ENCODE measurements around the gene C2orf76. TPM values are rescaled to one million over a fixed set of nuclear protein-coding genes. Genes with fewer than 3 reads are reported as not detected.

The C2orf76 gene
- total RNA-seq, 1 donor from 2014 or later: not detected

- Histone ChIP-seq H3K9me3 (no peaks in the 10 kb centered on the region), H3K4me3 (no peak overlapping the region), H3K4me1 (no peaks in the 10 kb centered on the region), H3K27me3 (no peaks in the 10 kb centered on the region), H3K27ac (no peak overlapping the region), H3K36me3 (no peaks in the 10 kb centered on the region)
- TF ChIP-seq CTCF (IDR thresholded peaks at IDR 0.05): no peak
- intact Hi-C loops (cut with DNase I): no loop called here
- DNase-seq (ENCODE audit: low spot score in 2 of 2): no peak
Measured at GRCh38 chr2:119317554-119317953, 49.1 kb downstream of the C2orf76 start.

GRCh38 chr2:119316066-119316465, 50.6 kb downstream of the C2orf76 start:
- no peaks in the 10 kb centered on the region for H3K9me3 ChIP-seq
- H3K27me3 ChIP-seq: no peaks in the 10 kb centered on the region
- TF ChIP-seq CTCF (IDR thresholded peaks at IDR 0.05): no peak
- DNase-seq (ENCODE audit: low spot score in 2 of 2): no peak
- intact Hi-C loops (cut with DNase I): no loop called here
- no peak overlapping the region for H3K4me3 ChIP-seq
- H3K27ac ChIP-seq: no peak overlapping the region
- no peaks in the 10 kb centered on the region for H3K4me1 ChIP-seq
- no peaks in the 10 kb centered on the region for H3K36me3 ChIP-seq

GRCh38 chr2:119315241-119315925, 51.3 kb downstream of the C2orf76 start:
- no peak for TF ChIP-seq CTCF (IDR thresholded peaks at IDR 0.05)
- intact Hi-C loops (cut with DNase I): no loop called here
- H3K27me3 ChIP-seq: no peaks in the 10 kb centered on the region
- H3K4me1 ChIP-seq: no peaks in the 10 kb centered on the region
- H3K4me3 ChIP-seq: no peak overlapping the region
- no peak for DNase-seq (ENCODE audit: low spot score in 2 of 2)
- no peaks in the 10 kb centered on the region for H3K9me3 ChIP-seq
- no peaks in the 10 kb centered on the region for H3K36me3 ChIP-seq
- H3K27ac ChIP-seq: no peak overlapping the region

GRCh38 chr2:119311831-119312230, 54.8 kb downstream of the C2orf76 start:
- intact Hi-C loops (cut with DNase I): no loop called here
- no peak overlapping the region for H3K4me3 ChIP-seq
- no peaks in the 10 kb centered on the region for H3K27me3 ChIP-seq
- no peaks in the 10 kb centered on the region for H3K36me3 ChIP-seq
- no peaks in the 10 kb centered on the region for H3K4me1 ChIP-seq
- no peak for TF ChIP-seq CTCF (IDR thresholded peaks at IDR 0.05)
- DNase-seq (ENCODE audit: low spot score in 2 of 2): no peak
- no peak overlapping the region for H3K27ac ChIP-seq
- no peaks in the 10 kb centered on the region for H3K9me3 ChIP-seq

- TF ChIP-seq CTCF (IDR thresholded peaks at IDR 0.05): no peak
- Histone ChIP-seq H3K27me3 (no peaks in the 10 kb centered on the region), H3K4me3 (no peak overlapping the region), H3K36me3 (no peaks in the 10 kb centered on the region), H3K4me1 (no peaks in the 10 kb centered on the region), H3K27ac (no peak overlapping the region), H3K9me3 (no peaks in the 10 kb centered on the region)
- intact Hi-C loops (cut with DNase I): no loop called here
- DNase-seq (ENCODE audit: low spot score in 2 of 2): no peak
Measured at GRCh38 chr2:119311371-119311770, 55.3 kb downstream of the C2orf76 start.
